Loucy (cell line): Measurements from ENCODE around the gene STOML3.

Source experiments
- H2AFZ ChIP-seq: fragments of 200-600 bp; sonication (generic); 2 replicates; pipeline ENCODE4 v1.6.0; 2016; ENCODE audit warnings: antibody characterized with exemption, mild to moderate bottlenecking, low read length, moderate library complexity
- H3F3A ChIP-seq: fragments of 200-600 bp; 2 replicates; pipeline ENCODE4 v1.6.0; 2016; ENCODE audit warnings: antibody characterized with exemption, low read depth, mild to moderate bottlenecking
- H3K27me3 ChIP-seq: fragments of 200-600 bp; sonication (generic); 2 replicates; pipeline ENCODE4 v1.6.1; 2014; ENCODE audit warnings: low read length, mild to moderate bottlenecking; ENCODE audit not compliant: insufficient read depth, poor library complexity, severe bottlenecking
- H3K36me3 ChIP-seq: fragments of 200-600 bp; sonication (generic); 2 replicates; pipeline ENCODE4 v1.6.1; 2016; ENCODE audit warnings: low read length; ENCODE audit not compliant: insufficient read depth
- H3K4me1 ChIP-seq: fragments of 200-600 bp; sonication (generic); 2 replicates; pipeline ENCODE4 v1.5.1; 2014; ENCODE audit warnings: low read length, mild to moderate bottlenecking; ENCODE audit not compliant: insufficient read depth, poor library complexity, severe bottlenecking
- H3K4me2 ChIP-seq: fragments of 200-600 bp; sonication (generic); 2 replicates; pipeline ENCODE4 v1.6.0; 2014; ENCODE audit warnings: antibody characterized with exemption, low read length, low read depth, mild to moderate bottlenecking; ENCODE audit not compliant: poor library complexity, severe bottlenecking
- H3K4me3 ChIP-seq: fragments of 200-600 bp; sonication (generic); 2 replicates; pipeline ENCODE4 v1.5.1; 2014; ENCODE audit warnings: low read length, mild to moderate bottlenecking, mixed read lengths; ENCODE audit not compliant: poor library complexity, severe bottlenecking
- H3K79me2 ChIP-seq: fragments of 200-600 bp; sonication (generic); 2 replicates; pipeline ENCODE4 v1.6.1; 2014; ENCODE audit warnings: low read length; ENCODE audit not compliant: insufficient read depth
- H3K9ac ChIP-seq: fragments of 200-600 bp; sonication (generic); 2 replicates; pipeline ENCODE4 v1.6.0; 2014; ENCODE audit warnings: mild to moderate bottlenecking, low read depth, low read length, moderate library complexity; ENCODE audit not compliant: poor library complexity, severe bottlenecking
- H3K9me2 ChIP-seq: fragments of 200-600 bp; sonication (generic); replicated peaks from 2 replicates; pipeline ENCODE4 v1.6.1; 2016; ENCODE audit warnings: low read depth, low read length, mixed read lengths
- H3K9me3 ChIP-seq: fragments of 200-600 bp; sonication (generic); 2 replicates; pipeline ENCODE4 v1.6.1; 2014; ENCODE audit warnings: mild to moderate bottlenecking, antibody characterized with exemption, low read length, low read depth; ENCODE audit not compliant: insufficient read depth
- H4K20me1 ChIP-seq: fragments of 200-600 bp; sonication (generic); 2 replicates; pipeline ENCODE4 v1.6.0; 2014; ENCODE audit warnings: antibody characterized with exemption, low read length, mild to moderate bottlenecking; ENCODE audit not compliant: insufficient read depth, poor library complexity, severe bottlenecking
- EZH2phosphoT487 ChIP-seq: fragments of 200-600 bp; IDR thresholded peaks from 2 replicates; pipeline ENCODE4 v1.6.1; 2018; ENCODE audit warnings: antibody characterized with exemption, mild to moderate bottlenecking, moderate library complexity, borderline replicate concordance
- TF ChIP-seq, protein P1 (sequence below): fragments of 200-600 bp; sonication (generic); conservative IDR thresholded peaks from 2 replicates; pipeline ENCODE4 v1.5.1; 2014; ENCODE audit warnings: mild to moderate bottlenecking, antibody characterized with exemption, low read length

The STOML3 gene

DNA sequence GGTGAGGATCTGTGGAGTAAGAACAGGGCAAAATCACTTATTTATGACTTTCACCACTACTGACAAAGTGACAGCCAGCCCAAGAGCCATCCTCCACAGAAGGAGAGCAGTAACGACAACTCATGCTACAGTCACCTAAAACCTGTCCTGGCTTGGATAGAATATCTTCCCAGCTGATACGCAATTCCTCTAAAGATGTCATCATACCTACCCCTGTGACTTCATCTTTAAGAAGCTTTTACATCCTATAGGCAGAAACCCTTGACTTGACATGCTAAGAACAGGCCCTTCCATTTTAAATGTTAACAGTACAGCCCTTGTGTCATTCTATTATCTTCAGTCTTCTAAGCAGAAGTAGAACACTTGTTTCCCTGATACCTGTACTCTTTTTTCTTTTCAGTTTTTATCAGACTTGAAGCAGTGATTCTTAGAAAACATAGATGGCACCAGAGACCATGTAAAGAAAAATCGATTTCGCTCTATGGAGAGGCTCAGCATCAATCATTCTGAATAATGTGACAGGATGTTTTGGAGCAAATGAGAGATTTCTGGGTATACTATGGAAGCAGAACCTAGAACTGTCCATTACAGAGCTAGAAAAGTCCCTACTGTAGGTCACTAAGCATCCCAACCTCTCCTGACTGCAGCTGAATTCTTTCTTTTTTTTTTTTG, 20.1 kb downstream of the STOML3 start:
- no peaks in the 10 kb centered on the region for H4K20me1 ChIP-seq

DNA sequence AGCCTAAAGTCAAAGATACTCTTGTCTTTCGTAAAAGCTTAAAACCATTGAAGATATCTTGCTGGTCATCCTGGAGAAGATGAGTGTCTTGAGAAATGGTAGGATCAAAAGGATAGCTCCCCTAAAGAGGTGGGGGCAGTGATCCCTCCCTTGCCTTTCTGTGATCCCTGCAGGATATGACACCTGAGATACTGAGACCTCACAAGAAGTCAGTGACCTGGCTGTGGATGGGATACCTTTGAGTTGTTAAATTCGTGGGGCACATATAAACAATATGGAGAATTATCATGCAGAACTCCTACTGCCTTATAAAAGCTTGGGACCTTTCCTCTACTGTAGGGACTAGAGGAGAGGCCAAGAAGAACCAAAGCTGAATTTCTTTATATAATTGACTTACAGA, 21.4 kb downstream of the STOML3 start:
- Histone ChIP-seq H3F3A (no peaks in the 10 kb centered on the region), H3K9me2 (no peaks in the 10 kb centered on the region)

More for the DNA sequence above, 20.1 kb downstream of the STOML3 start:
- Histone ChIP-seq H3K4me3 (no peak overlapping the region), H3F3A (no peaks in the 10 kb centered on the region), H3K79me2 (no peaks in the 10 kb centered on the region), H2AFZ (no peak overlapping the region), H3K9me3 (no peaks in the 10 kb centered on the region), H3K9me2 (no peaks in the 10 kb centered on the region), H3K4me1 (no peaks in the 10 kb centered on the region), H3K27me3 (no peaks in the 10 kb centered on the region), H3K4me2 (no peak overlapping the region), H3K9ac (no peak overlapping the region), H3K36me3 (no peaks in the 10 kb centered on the region)
- TF ChIP-seq, protein P1, sequence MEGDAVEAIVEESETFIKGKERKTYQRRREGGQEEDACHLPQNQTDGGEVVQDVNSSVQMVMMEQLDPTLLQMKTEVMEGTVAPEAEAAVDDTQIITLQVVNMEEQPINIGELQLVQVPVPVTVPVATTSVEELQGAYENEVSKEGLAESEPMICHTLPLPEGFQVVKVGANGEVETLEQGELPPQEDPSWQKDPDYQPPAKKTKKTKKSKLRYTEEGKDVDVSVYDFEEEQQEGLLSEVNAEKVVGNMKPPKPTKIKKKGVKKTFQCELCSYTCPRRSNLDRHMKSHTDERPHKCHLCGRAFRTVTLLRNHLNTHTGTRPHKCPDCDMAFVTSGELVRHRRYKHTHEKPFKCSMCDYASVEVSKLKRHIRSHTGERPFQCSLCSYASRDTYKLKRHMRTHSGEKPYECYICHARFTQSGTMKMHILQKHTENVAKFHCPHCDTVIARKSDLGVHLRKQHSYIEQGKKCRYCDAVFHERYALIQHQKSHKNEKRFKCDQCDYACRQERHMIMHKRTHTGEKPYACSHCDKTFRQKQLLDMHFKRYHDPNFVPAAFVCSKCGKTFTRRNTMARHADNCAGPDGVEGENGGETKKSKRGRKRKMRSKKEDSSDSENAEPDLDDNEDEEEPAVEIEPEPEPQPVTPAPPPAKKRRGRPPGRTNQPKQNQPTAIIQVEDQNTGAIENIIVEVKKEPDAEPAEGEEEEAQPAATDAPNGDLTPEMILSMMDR: no peak
- no peak for TF ChIP-seq EZH2phosphoT487

GRCh38 chr13:38967446-38967845, 23.2 kb downstream of the STOML3 start:
- no peaks in the 10 kb centered on the region for H3K9me2 ChIP-seq
- no peaks in the 10 kb centered on the region for H3K9me3 ChIP-seq
- H4K20me1 ChIP-seq: no peaks in the 10 kb centered on the region
- no peak overlapping the region for H2AFZ ChIP-seq
- H3K27me3 ChIP-seq: no peaks in the 10 kb centered on the region
- H3K4me3 ChIP-seq: no peak overlapping the region
- H3K4me1 ChIP-seq: no peaks in the 10 kb centered on the region
- H3K9ac ChIP-seq: no peak overlapping the region
- H3K4me2 ChIP-seq: no peak overlapping the region
- no peaks in the 10 kb centered on the region for H3K36me3 ChIP-seq
- TF ChIP-seq, protein P1: no peak
- no peak for TF ChIP-seq EZH2phosphoT487
- no peaks in the 10 kb centered on the region for H3F3A ChIP-seq
- H3K79me2 ChIP-seq: no peaks in the 10 kb centered on the region

More for the DNA sequence above, 21.4 kb downstream of the STOML3 start:
- H3K4me1 ChIP-seq: no peaks in the 10 kb centered on the region
- no peaks in the 10 kb centered on the region for H4K20me1 ChIP-seq
- H3K4me3 ChIP-seq: no peak overlapping the region
- H3K27me3 ChIP-seq: no peaks in the 10 kb centered on the region
- no peak overlapping the region for H2AFZ ChIP-seq
- TF ChIP-seq, protein P1: no peak
- TF ChIP-seq EZH2phosphoT487: no peak
- no peaks in the 10 kb centered on the region for H3K9me3 ChIP-seq
- H3K79me2 ChIP-seq: no peaks in the 10 kb centered on the region
- H3K4me2 ChIP-seq: no peak overlapping the region
- no peak overlapping the region for H3K9ac ChIP-seq
- no peaks in the 10 kb centered on the region for H3K36me3 ChIP-seq
